GM12875 (cell line): Measurements from ENCODE around the gene FXYD7.
"Not testable (repeated sequence)": the region's sequence is repeated elsewhere in the genome, so short reads cannot be mapped to it uniquely, and the experiment has no call there.

Experiments
- H3K4me3 ChIP-seq: one replicate; pipeline ENCODE4 v1.5.1; 2011; ENCODE audit warnings: low read depth, low read length, control low read depth
- TF ChIP-seq, protein P1 (sequence below): IDR thresholded peaks from 2 replicates; pipeline ENCODE4 v1.5.1; 2011; ENCODE audit warnings: low read depth, mild to moderate bottlenecking, control low read depth, inconsistent platforms, low read length, moderate library complexity, borderline replicate concordance; ENCODE audit not compliant: insufficient read depth

Gene FXYD7

DNA sequence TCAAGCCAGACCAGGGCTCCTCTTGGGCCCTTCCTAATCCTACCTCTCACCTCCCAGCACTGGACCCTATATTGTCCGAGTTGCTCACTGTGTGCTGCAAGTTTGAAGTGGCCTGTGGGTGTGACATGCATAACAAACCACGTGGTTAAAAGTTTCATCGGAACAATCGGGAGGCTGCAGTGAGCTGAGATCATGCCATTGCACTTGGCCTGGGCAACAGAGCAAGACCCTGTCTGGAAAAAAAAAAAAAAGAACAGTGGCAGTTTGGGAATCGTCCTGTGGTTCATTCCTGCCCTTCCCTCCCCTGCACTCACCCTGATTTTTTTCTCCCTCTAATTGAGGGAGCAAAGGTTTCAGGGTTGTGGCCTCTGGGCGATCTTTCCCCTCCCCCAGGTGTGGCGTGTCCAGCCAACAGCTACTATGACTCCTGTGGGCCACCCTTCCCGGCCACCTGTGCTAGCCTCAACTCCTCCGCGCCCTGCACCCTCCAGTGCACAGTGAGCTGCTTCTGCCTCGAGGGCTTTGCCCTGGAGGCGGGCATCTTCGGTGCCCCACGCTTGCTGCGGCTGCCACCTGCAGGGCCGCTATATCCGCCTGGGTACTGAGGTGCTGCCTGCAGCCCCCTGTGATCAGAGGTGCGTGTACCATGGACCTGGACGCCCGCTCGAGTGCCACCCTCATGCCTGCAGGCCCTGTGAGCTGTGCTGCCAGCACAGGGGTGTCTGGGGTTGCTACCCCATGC lies 43.7 kb upstream of the FXYD7 start:
- no peak overlapping the region for H3K4me3 ChIP-seq
- TF ChIP-seq, protein P1, sequence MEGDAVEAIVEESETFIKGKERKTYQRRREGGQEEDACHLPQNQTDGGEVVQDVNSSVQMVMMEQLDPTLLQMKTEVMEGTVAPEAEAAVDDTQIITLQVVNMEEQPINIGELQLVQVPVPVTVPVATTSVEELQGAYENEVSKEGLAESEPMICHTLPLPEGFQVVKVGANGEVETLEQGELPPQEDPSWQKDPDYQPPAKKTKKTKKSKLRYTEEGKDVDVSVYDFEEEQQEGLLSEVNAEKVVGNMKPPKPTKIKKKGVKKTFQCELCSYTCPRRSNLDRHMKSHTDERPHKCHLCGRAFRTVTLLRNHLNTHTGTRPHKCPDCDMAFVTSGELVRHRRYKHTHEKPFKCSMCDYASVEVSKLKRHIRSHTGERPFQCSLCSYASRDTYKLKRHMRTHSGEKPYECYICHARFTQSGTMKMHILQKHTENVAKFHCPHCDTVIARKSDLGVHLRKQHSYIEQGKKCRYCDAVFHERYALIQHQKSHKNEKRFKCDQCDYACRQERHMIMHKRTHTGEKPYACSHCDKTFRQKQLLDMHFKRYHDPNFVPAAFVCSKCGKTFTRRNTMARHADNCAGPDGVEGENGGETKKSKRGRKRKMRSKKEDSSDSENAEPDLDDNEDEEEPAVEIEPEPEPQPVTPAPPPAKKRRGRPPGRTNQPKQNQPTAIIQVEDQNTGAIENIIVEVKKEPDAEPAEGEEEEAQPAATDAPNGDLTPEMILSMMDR: no peak

DNA sequence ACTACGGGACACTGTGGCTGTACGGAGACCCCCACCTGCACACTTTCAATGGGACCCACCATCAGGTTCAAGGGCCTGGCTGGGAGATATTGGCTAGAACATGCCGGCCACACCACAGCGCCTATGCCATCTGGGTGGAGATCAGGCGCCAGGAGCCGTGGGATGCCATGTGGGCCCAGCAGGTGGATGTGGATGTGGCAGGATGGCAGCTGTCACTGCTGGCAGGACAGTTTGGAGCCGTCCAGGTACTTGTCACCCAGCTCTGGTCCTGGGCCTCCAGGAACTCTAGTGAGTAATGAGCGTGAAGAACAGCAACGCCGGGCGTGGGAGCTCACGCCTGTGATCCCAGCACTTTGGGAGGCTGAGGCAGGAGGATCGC lies 43.2 kb upstream of the FXYD7 start:
- TF ChIP-seq, protein P1: no peak
- H3K4me3 ChIP-seq: no peak overlapping the region

GRCh38 chr19:35100588-35101533 lies 42.2 kb upstream of the FXYD7 start:
- TF ChIP-seq, protein P1: no peak
- H3K4me3 ChIP-seq: no peak overlapping the region

GRCh38 chr19:35101949-35102348 lies 41.1 kb upstream of the FXYD7 start:
- H3K4me3 ChIP-seq: not testable (repeated sequence)

- not testable (repeated sequence) for H3K4me3 ChIP-seq
These were observed 39.4 kb upstream of the FXYD7 start for GRCh38 chr19:35103614-35104013.

DNA sequence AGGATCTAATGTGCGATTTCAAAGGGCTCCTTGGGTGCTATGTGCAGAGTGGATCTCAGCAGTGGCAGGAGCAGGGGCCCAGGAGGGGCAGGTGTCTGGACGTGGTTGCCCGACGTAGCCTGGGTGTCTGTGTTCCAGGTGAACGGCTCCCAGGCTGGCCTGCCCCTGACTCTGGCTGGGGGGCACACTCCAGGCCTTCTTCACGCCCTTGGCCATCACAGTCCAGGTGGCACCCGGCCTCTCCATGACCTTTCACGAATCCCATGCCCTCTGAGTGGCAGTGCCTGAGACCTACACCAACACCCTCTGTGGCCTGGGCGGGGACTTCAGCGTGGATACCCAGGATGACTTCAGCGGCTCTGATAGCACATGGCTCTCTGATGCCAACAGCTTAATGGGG lies 38.7 kb upstream of the FXYD7 start:
- TF ChIP-seq, protein P1: no peak
- H3K4me3 ChIP-seq: no peak overlapping the region

DNA sequence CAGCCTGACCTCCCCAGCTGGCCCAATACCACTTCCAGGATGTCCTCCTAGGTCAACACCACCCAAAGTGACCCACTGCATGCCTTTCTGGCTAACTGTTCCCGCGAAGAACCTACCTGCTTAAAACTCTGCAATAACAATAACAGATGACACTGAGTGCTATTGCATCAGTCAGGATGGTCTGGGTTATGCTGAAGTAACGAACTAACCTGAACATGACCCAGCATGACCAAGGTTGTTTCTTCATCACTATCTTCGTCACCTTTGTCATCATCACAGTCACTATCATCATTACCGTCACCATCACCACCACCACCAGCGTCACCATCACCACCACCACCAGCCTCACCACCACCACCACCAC lies 38.0 kb upstream of the FXYD7 start:
- TF ChIP-seq, protein P1: no peak
- H3K4me3 ChIP-seq: no peak overlapping the region
